Endothelial cell of umbilical vein (primary cell): ENCODE data around the gene SCN7A. TPM values are rescaled to one million over a fixed set of nuclear protein-coding genes. Genes with fewer than 3 reads are reported as not detected.

Source experiments
- BruUV-seq: library from RNA; stranded (reverse); fragments of 400-500 nt; replicated peaks from 2 replicates; lab custom pipeline; 2021; lab: Mats Ljungman, UMichigan
- CTCF ChIA-PET: fragments of 300-600, 350-600 bp; sonication (Branson Sonifier 250); formaldehyde crosslinking; loops from one replicate; lab custom pipeline; 2021; ENCODE audit warnings: antibody characterized with exemption, inconsistent platforms; lab: Charles Lee
- POLR2A ChIA-PET: fragments of 300-600, 350-600 bp; sonication (Branson Sonifier 250); formaldehyde crosslinking; loops from one replicate; lab custom pipeline; 2021; ENCODE audit warnings: antibody characterized with exemption, inconsistent platforms; lab: Charles Lee
- DNase-seq: peaks from one replicate; pipeline ENCODE4 v3.0.0-alpha.2; 2011; ENCODE audit warnings: low read depth, low spot score
- FAIRE-seq: peaks from 2 replicates; lab custom pipeline; 2011; peaks lifted over from hg19 to GRCh38; lab: Jason Lieb, UNC
- H2AFZ ChIP-seq: 2 replicates; pipeline ENCODE4 v1.6.0; 2012; ENCODE audit warnings: low read depth, low read length, control low read depth, inconsistent platforms
- H3K27ac ChIP-seq: 2 replicates; pipeline ENCODE4 v1.5.1; 2011; ENCODE audit warnings: low read depth, mild to moderate bottlenecking, control low read depth, low read length, moderate library complexity; ENCODE audit not compliant: insufficient read depth
- H3K27me3 ChIP-seq, 2 experiments: 2 replicates each; pipeline versions ENCODE4 v1.6.0 to v1.6.1; 2011; ENCODE audit warnings: low read length in 2 of 2, mixed read lengths in 1 of 2; ENCODE audit not compliant: control insufficient read depth in 2 of 2, insufficient read depth in 2 of 2
- H3K36me3 ChIP-seq, 2 experiments: 2 replicates in 1 of 2; 3 replicates in 1 of 2; pipeline ENCODE4 v1.5.1; 2011; ENCODE audit warnings: low read length in 2 of 2, mild to moderate bottlenecking in 1 of 2, moderate library complexity in 1 of 2; ENCODE audit not compliant: control insufficient read depth in 2 of 2, insufficient read depth in 2 of 2; ENCODE audit errors: extremely low read depth in 1 of 2
- H3K4me1 ChIP-seq: 3 replicates; pipeline ENCODE4 v1.5.1; 2011; ENCODE audit warnings: mild to moderate bottlenecking, low read length; ENCODE audit not compliant: control insufficient read depth, insufficient read depth; ENCODE audit errors: extremely low read depth
- H3K4me2 ChIP-seq: 2 replicates; pipeline ENCODE4 v1.6.1; 2011; ENCODE audit warnings: low read length, control low read depth, mixed read lengths; ENCODE audit not compliant: insufficient read depth
- H3K4me3 ChIP-seq, 3 experiments: fragments of 200-600 bp in 1 of 3; sonication (generic), shearing (Covaris generic) in 1 of 3; replicated peaks in 1 of 3; 2 replicates each; pipeline ENCODE4 v1.5.1; 2011 to 2016; ENCODE audit warnings: control low read depth in 3 of 3, low read length in 3 of 3, mild to moderate bottlenecking in 2 of 3, inconsistent platforms in 1 of 3, low read depth in 1 of 3, moderate library complexity in 1 of 3; ENCODE audit not compliant: insufficient read depth in 1 of 3
- H3K79me2 ChIP-seq: 2 replicates; pipeline ENCODE4 v1.6.0; 2012; ENCODE audit warnings: low read length, inconsistent platforms; ENCODE audit not compliant: control insufficient read depth, insufficient read depth
- H3K9ac ChIP-seq: replicated peaks from 2 replicates; pipeline ENCODE3; 2011; ENCODE audit warnings: low read length, control low read depth; ENCODE audit not compliant: insufficient read depth; ENCODE audit errors: extremely low read depth
- H3K9me1 ChIP-seq: replicated peaks from 3 replicates; pipeline ENCODE4 v1.6.0; 2011; ENCODE audit warnings: mild to moderate bottlenecking, low read length; ENCODE audit not compliant: control insufficient read depth, insufficient read depth; ENCODE audit errors: extremely low read depth
- H3K9me3 ChIP-seq: replicated peaks from 2 replicates; pipeline ENCODE4 v1.5.1; 2012; ENCODE audit warnings: low read length, inconsistent platforms; ENCODE audit not compliant: control insufficient read depth, insufficient read depth
- H4K20me1 ChIP-seq: replicated peaks from 2 replicates; pipeline ENCODE3; 2011; ENCODE audit warnings: mild to moderate bottlenecking, low read length; ENCODE audit not compliant: control insufficient read depth, insufficient read depth; ENCODE audit errors: extremely low read depth
- EZH2 ChIP-seq: IDR thresholded peaks from 2 replicates; pipeline ENCODE4 v1.6.1; 2012; ENCODE audit warnings: borderline replicate concordance, low read depth, mild to moderate bottlenecking, moderate library complexity, low read length, inconsistent platforms; ENCODE audit not compliant: severe bottlenecking
- FOS ChIP-seq: IDR thresholded peaks from 2 replicates; pipeline ENCODE4 v1.6.1; 2011; ENCODE audit warnings: mild to moderate bottlenecking, low read length, moderate library complexity, borderline replicate concordance; ENCODE audit not compliant: insufficient read depth
- GATA2 ChIP-seq: IDR thresholded peaks from 2 replicates; pipeline ENCODE4 v1.7.0; 2011; ENCODE audit warnings: low read depth, mild to moderate bottlenecking, moderate library complexity, mixed read lengths, low read length; ENCODE audit not compliant: insufficient read length, insufficient read depth
- JUN ChIP-seq: IDR thresholded peaks from 2 replicates; pipeline ENCODE4 v1.6.1; 2011; ENCODE audit warnings: borderline replicate concordance, low read depth; ENCODE audit not compliant: insufficient read length, insufficient read depth
- MYC ChIP-seq: IDR thresholded peaks from one replicate; pipeline ENCODE4 v1.6.1; 2011; ENCODE audit warnings: mild to moderate bottlenecking, low read depth, low read length
- POLR2A ChIP-seq: IDR thresholded peaks from 2 replicates; pipeline ENCODE4 v1.6.1; 2012; ENCODE audit warnings: low read depth, mild to moderate bottlenecking, control low read depth, low read length
- POLR2AphosphoS5 ChIP-seq: IDR thresholded peaks from 2 replicates; pipeline ENCODE4 v1.6.1; 2012; ENCODE audit warnings: low read depth, mild to moderate bottlenecking, control low read depth, low read length, moderate library complexity; ENCODE audit not compliant: insufficient read depth
- dilution Hi-C: fragments of 300-500 bp; cut with MboI; formaldehyde crosslinking; loops from one replicate; pipeline ENCODE4 v1.15.0; 2019; ENCODE audit warnings: low sequenced_read_pairs; ENCODE audit not compliant: extremely low pct_ligation_motif_present
- intact Hi-C: fragments of 100-400 bp; cut with micrococcal nuclease; formaldehyde crosslinking; loops from one replicate; pipeline ENCODE4 v1.10.0; 2022
- polyA plus RNA-seq, 4 experiments: library from polyadenylated mRNA; depleted of rRNA in 3 of 4; stranded (reverse) in 3 of 4; unstranded in 1 of 4; fragments of >200 nt; gene quantifications; 2 replicates each; pipeline versions ENCODE4 v1.2.1 to v1.2.3, GENCODE V29; 2011 to 2012; ENCODE audit warnings: missing spikeins in 1 of 4
- total RNA-seq: library from RNA; stranded (reverse); gene quantifications from 2 replicates; pipeline ENCODE4 v1.2.3, GENCODE V29; 2021
- TF ChIP-seq, protein P1 (sequence below), 2 donors: IDR thresholded peaks; 1 replicate in 1 of 2; 2 replicates in 1 of 2; pipeline ENCODE4 v1.5.1; 2011; ENCODE audit warnings: low read length in 2 of 2, mild to moderate bottlenecking in 2 of 2, moderate library complexity in 2 of 2, control low read depth in 1 of 2, inconsistent platforms in 1 of 2, low read depth in 1 of 2; ENCODE audit not compliant: insufficient read depth in 1 of 2; ENCODE audit errors: extremely low read depth in 1 of 2
- TF ChIP-seq, protein P2 (sequence below): IDR thresholded peaks from 2 replicates; pipeline ENCODE4 v1.6.1; 2011; ENCODE audit not compliant: insufficient read depth, insufficient read length

The SCN7A gene
- total and polyA plus RNA-seq, 2 donors (not counting 3 experiments of a cell fraction or from before 2014, with no cell fraction given): not detected

DNA sequence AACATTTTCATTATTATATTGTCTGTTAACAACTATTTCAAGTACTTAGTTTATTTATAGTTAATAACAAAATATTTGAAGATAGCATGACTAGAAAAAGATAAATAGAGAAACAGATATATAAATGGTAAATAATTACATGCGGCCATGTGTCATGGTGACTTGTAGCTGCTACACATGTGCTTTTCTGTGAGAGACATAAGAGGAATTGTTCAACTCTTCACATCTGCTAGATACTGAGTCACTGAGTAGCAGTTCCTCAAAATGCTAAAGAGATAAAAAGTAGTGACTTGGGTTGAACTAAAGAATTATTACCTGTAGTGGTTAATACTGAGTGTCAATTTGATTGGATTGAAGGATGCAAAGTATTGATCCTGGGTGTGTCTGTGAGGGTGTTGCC, 80.8 kb downstream of the SCN7A start:
- Histone ChIP-seq H3K36me3 (no peaks in the 10 kb centered on the region), H4K20me1 (no peaks in the 10 kb centered on the region), H3K79me2 (no peaks in the 10 kb centered on the region), H2AFZ (no peak overlapping the region), H3K4me2 (no peak overlapping the region), H3K27ac (no peak overlapping the region), H3K4me1 (no peaks in the 10 kb centered on the region), H3K4me3 (no peak overlapping the region), H3K9me3 (no peaks in the 10 kb centered on the region), H3K9me1 (no peaks in the 10 kb centered on the region), H3K27me3 (no peaks in the 10 kb centered on the region), H3K9ac (no peak overlapping the region)
- TF ChIP-seq EZH2 (no peak), GATA2 (no peak), MYC (no peak), JUN (no peak), POLR2AphosphoS5 (no peak), POLR2A (no peak), FOS (no peak)
- TF ChIP-seq, protein P1, sequence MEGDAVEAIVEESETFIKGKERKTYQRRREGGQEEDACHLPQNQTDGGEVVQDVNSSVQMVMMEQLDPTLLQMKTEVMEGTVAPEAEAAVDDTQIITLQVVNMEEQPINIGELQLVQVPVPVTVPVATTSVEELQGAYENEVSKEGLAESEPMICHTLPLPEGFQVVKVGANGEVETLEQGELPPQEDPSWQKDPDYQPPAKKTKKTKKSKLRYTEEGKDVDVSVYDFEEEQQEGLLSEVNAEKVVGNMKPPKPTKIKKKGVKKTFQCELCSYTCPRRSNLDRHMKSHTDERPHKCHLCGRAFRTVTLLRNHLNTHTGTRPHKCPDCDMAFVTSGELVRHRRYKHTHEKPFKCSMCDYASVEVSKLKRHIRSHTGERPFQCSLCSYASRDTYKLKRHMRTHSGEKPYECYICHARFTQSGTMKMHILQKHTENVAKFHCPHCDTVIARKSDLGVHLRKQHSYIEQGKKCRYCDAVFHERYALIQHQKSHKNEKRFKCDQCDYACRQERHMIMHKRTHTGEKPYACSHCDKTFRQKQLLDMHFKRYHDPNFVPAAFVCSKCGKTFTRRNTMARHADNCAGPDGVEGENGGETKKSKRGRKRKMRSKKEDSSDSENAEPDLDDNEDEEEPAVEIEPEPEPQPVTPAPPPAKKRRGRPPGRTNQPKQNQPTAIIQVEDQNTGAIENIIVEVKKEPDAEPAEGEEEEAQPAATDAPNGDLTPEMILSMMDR (IDR thresholded peaks at IDR 0.05; ENCODE audit: extremely low read depth in 1 of 2, insufficient read depth in 1 of 2, low read depth in 1 of 2, low read length in 2 of 2): no peak
- TF ChIP-seq, protein P2, sequence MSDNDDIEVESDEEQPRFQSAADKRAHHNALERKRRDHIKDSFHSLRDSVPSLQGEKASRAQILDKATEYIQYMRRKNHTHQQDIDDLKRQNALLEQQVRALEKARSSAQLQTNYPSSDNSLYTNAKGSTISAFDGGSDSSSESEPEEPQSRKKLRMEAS: no peak
- DNase-seq (no peak), FAIRE-seq (no peak)
- BruUV-seq: no TSS peak
- dilution Hi-C loops: no loop called here
- intact Hi-C loops: no loop called here
- ChIA-PET POLR2A (no interaction called here), CTCF (no interaction called here)
